K562 (cell line): ENCODE data around the gene COL10A1. TPM values are rescaled to one million over a fixed set of nuclear protein-coding genes. Genes with fewer than 3 reads are reported as not detected.
A peak's percentile ranks its signal among the peaks of the same experiment; 100 is the strongest.

Source experiments
- CTCF ChIP-seq, 3 experiments: IDR thresholded peaks in 2 of 3; conservative IDR thresholded peaks in 1 of 3; 2 replicates each; pipeline ENCODE4 v1.5.1; 2011 to 2012; ENCODE audit warnings: low read length in 3 of 3, mild to moderate bottlenecking in 3 of 3, control low read depth in 2 of 3, improper control_type of control experiment in 1 of 3, inconsistent platforms in 1 of 3, low read depth in 1 of 3, mixed read lengths in 1 of 3, moderate library complexity in 1 of 3; ENCODE audit not compliant: insufficient read depth in 2 of 3
- CUX1 ChIP-seq: fragments of 200-800 bp; sonication (Bioruptor generic); IDR thresholded peaks from 2 replicates; pipeline ENCODE4 v1.6.1; 2016; ENCODE audit warnings: missing genetic modification characterization, missing compliant biosample characterization
- MGA ChIP-seq: fragments of 450-650 bp; IDR thresholded peaks from 2 replicates; pipeline ENCODE4 v1.6.1; 2016; ENCODE audit warnings: mild to moderate bottlenecking, moderate library complexity
- POLR2H ChIP-seq: IDR thresholded peaks from 2 replicates; pipeline ENCODE4 v1.6.1; 2016; ENCODE audit warnings: missing genetic modification characterization, low read depth, mild to moderate bottlenecking, control low read depth, missing compliant biosample characterization, moderate library complexity
- POU5F1 ChIP-seq: fragments of 150-350 bp; IDR thresholded peaks from 2 replicates; pipeline ENCODE4 v1.6.1; 2014; ENCODE audit warnings: borderline replicate concordance, low read length, low read depth, mild to moderate bottlenecking; ENCODE audit not compliant: partially characterized antibody
- TRIM24 ChIP-seq, 2 experiments: fragments of 450-650 bp; IDR thresholded peaks; 2 replicates each; pipeline ENCODE4 v1.6.1; 2016
- polyA plus RNA-seq, 8 experiments: library from polyadenylated mRNA; depleted of rRNA in 4 of 8; stranded (reverse) in 5 of 8; unstranded in 3 of 8; fragments of >200 nt; fragmentation: Nextera tagmentation in 2 of 8; fragmentation: Illumina TruSeq in 1 of 8; extraction: Ambion mirVana in 2 of 8; extraction: Trizol in 1 of 8; gene quantifications; 2 replicates each; pipeline versions ENCODE4 v1.2.1 to v1.2.3, GENCODE V29; 2011 to 2014; ENCODE audit warnings: inconsistent platforms in 1 of 8, missing spikeins in 1 of 8
- total RNA-seq, 7 experiments: library from RNA; depleted of rRNA in 6 of 7; stranded (reverse); fragments of >200 nt in 6 of 7; fragmentation: Illumina TruSeq in 2 of 7; extraction: Trizol in 2 of 7; gene quantifications; 2 replicates each; pipeline versions ENCODE4 v1.2.1 to v1.2.3, GENCODE V29; 2011 to 2021; ENCODE audit warnings: low replicate concordance in 1 of 7

COL10A1 gene
- total and polyA plus RNA-seq, 9 of the 15 experiments (the other 6 are each of a cell fraction or from before 2014, with no cell fraction given), result 0.06 to 0.08 TPM; not detected in 7

GRCh38 chr6:116100419-116101301 lies 25.3 kb downstream of the COL10A1 start, which contains the start of gene NT5DC1 (continued):
- peak; percentile 38; the same call in 1 of the 2 replicates for TF ChIP-seq POLR2H (tag)
- TF ChIP-seq POU5F1, result no peak
- TF ChIP-seq CUX1 (CRISPR knock-in tag), result no peak
- TF ChIP-seq CTCF (IDR thresholded peaks at IDR 0.05 in 2 of 3, conservative IDR thresholded peaks at IDR 0.05 in 1 of 3; ENCODE audit: insufficient read depth in 2 of 3, low read depth in 1 of 3, low read length in 3 of 3), result peak; percentile 29 to 52 (median 48); a peak in 4 of 6 replicates
- no peak for TF ChIP-seq TRIM24 (IDR thresholded peaks at IDR 0.05)
- peak; percentile 36; the same call in 1 of the 2 replicates for TF ChIP-seq MGA
